AG09309 (cell line): ENCODE measurements around the gene ARL13A.

Source experiments
- DNase-seq: peaks from one replicate; pipeline ENCODE4 v3.0.0-alpha.2; 2010; ENCODE audit warnings: low read depth
- H3K4me3 ChIP-seq: 2 replicates; pipeline ENCODE4 v1.5.1; 2011; ENCODE audit warnings: mild to moderate bottlenecking, low read depth, low read length, moderate library complexity; ENCODE audit not compliant: control insufficient read depth
- CTCF ChIP-seq: IDR thresholded peaks from 2 replicates; pipeline ENCODE4 v1.5.1; 2011; ENCODE audit warnings: mild to moderate bottlenecking, low read depth, low read length, inconsistent platforms; ENCODE audit not compliant: insufficient read depth, control insufficient read depth; ENCODE audit errors: missing control alignments

Gene ARL13A

GRCh38 chrX:100935767-100936166 lies 33.7 kb upstream of the ARL13A start:
- no peak for TF ChIP-seq CTCF
- no peak overlapping the region for H3K4me3 ChIP-seq
- no peak for DNase-seq

GRCh38 chrX:100939333-100939732 lies 30.2 kb upstream of the ARL13A start:
- DNase-seq, result no peak
- H3K4me3 ChIP-seq, result no peak overlapping the region
- no peak for TF ChIP-seq CTCF

DNA sequence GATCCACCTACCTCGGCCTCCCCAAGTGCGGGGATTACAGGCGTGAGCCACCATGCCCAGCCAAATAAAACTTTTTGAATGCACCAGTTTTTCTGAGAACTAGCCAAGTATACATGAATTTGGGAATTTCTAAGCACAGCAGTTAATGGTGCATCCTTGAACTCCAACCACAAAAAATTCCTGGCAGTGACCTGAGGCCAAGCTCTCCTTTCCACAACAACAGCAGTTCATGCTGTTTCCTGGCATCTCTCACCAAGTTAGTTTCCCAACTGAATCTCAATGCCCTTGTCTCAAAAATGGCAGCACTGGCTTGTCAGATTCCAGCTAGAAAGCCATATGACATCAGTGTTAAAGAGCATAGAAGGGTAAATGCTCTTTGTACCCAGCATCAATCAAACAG lies 24.9 kb upstream of the ARL13A start:
- no peak overlapping the region for H3K4me3 ChIP-seq
- no peak for DNase-seq
- TF ChIP-seq CTCF, result no peak

GRCh38 chrX:100946299-100946927 lies 23.1 kb upstream of the ARL13A start:
- no peak overlapping the region for H3K4me3 ChIP-seq
- TF ChIP-seq CTCF, result no peak
- DNase-seq, result no peak

DNA sequence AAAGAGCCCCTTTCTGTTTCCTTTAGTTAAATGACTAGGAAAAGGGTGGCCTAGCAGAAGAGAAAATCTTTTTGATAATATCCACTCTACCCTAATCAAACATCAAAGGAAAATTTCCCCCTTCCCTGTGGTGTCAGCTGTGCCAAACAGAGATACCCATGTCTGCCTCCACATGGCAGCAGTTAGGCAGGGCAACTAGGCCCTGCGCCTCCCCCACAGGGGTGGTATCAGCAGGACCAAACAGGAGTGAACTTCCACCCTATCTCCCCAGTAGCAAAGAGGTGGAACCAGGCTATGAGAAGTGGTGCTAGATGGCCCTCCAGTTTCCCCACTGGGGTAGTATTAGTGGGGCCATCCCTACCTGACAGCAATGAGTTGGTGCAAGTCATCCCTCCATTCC lies 21.0 kb upstream of the ARL13A start:
- no peak for TF ChIP-seq CTCF
- no peak for DNase-seq
- no peak overlapping the region for H3K4me3 ChIP-seq

GRCh38 chrX:100962811-100963210 lies 6.7 kb upstream of the ARL13A start:
- H3K4me3 ChIP-seq, result no peak overlapping the region
- no peak for DNase-seq
- no peak for TF ChIP-seq CTCF

- H3K4me3 ChIP-seq, result no peak overlapping the region
- no peak for DNase-seq
- no peak for TF ChIP-seq CTCF
Observed at GRCh38 chrX:100964362-100964761, 5.1 kb upstream of the ARL13A start.
